HG02884 (cell line): ENCODE data around the gene HK2.
"Not testable (repeated sequence)": the region's sequence is repeated elsewhere in the genome, so short reads cannot be mapped to it uniquely, and the experiment has no call there.

Experiments used
- ATAC-seq: cut with Tn5 transposase; IDR thresholded peaks from one replicate; pipeline ENCODE4 v1.9.1; 2021; ENCODE audit warnings: mild to moderate bottlenecking, moderate library complexity; ENCODE audit not compliant: unreplicated experiment

The HK2 gene

GRCh38 chr2:74893332-74893731 is 59.4 kb downstream of the HK2 start:
- no peak for ATAC-seq

- no peak for ATAC-seq
Observed at GRCh38 chr2:74894272-74894981, 60.5 kb downstream of the HK2 start.

- ATAC-seq, result no peak
Observed at GRCh38 chr2:74895001-74895400, 61.1 kb downstream of the HK2 start.

GRCh38 chr2:74896232-74896631 is 62.3 kb downstream of the HK2 start:
- no peak for ATAC-seq

- ATAC-seq, result not testable (repeated sequence)
Observed at GRCh38 chr2:74900225-74900624, 66.3 kb downstream of the HK2 start.

- no peak for ATAC-seq
Observed at GRCh38 chr2:74902281-74902860, 68.4 kb downstream of the HK2 start.

- no peak for ATAC-seq
Observed at GRCh38 chr2:74906395-74906794, 72.5 kb downstream of the HK2 start.

- not testable (repeated sequence) for ATAC-seq
Observed at GRCh38 chr2:74907560-74907959, 73.6 kb downstream of the HK2 start.

- no peak for ATAC-seq
Observed at GRCh38 chr2:74908748-74909444, 75.0 kb downstream of the HK2 start.

GRCh38 chr2:74910245-74910644 is 76.3 kb downstream of the HK2 start:
- no peak for ATAC-seq

GRCh38 chr2:74911061-74911460 is 77.1 kb downstream of the HK2 start:
- no peak for ATAC-seq

- ATAC-seq, result no peak
Observed at GRCh38 chr2:74915743-74916142, 81.8 kb downstream of the HK2 start.

GRCh38 chr2:74916394-74916793 is 82.5 kb downstream of the HK2 start:
- no peak for ATAC-seq

- ATAC-seq, result no peak
Observed at GRCh38 chr2:74917702-74918619, 84.0 kb downstream of the HK2 start.

- ATAC-seq, result no peak
Observed at GRCh38 chr2:74919827-74920226, 85.9 kb downstream of the HK2 start.

- no peak for ATAC-seq
Observed at GRCh38 chr2:74921236-74921736, 87.4 kb downstream of the HK2 start.

GRCh38 chr2:74922592-74923227 is 88.8 kb downstream of the HK2 start:
- no peak for ATAC-seq

- ATAC-seq, result no peak
Observed at GRCh38 chr2:74924463-74925265, 90.7 kb downstream of the HK2 start.

- ATAC-seq, result no peak
Observed at GRCh38 chr2:74925361-74925786, 91.4 kb downstream of the HK2 start.

- ATAC-seq, result no peak
Observed at GRCh38 chr2:74927621-74928020, 93.7 kb downstream of the HK2 start.
